ENCODE measurements around the gene SMTN. TPM values are rescaled to one million over a fixed set of nuclear protein-coding genes. Genes with fewer than 3 reads are reported as not detected.

SMTN gene
- total and polyA plus RNA-seq, 3 donors from 2014 or later: 31.6 to 52.5 (median 50.1) TPM

DNA sequence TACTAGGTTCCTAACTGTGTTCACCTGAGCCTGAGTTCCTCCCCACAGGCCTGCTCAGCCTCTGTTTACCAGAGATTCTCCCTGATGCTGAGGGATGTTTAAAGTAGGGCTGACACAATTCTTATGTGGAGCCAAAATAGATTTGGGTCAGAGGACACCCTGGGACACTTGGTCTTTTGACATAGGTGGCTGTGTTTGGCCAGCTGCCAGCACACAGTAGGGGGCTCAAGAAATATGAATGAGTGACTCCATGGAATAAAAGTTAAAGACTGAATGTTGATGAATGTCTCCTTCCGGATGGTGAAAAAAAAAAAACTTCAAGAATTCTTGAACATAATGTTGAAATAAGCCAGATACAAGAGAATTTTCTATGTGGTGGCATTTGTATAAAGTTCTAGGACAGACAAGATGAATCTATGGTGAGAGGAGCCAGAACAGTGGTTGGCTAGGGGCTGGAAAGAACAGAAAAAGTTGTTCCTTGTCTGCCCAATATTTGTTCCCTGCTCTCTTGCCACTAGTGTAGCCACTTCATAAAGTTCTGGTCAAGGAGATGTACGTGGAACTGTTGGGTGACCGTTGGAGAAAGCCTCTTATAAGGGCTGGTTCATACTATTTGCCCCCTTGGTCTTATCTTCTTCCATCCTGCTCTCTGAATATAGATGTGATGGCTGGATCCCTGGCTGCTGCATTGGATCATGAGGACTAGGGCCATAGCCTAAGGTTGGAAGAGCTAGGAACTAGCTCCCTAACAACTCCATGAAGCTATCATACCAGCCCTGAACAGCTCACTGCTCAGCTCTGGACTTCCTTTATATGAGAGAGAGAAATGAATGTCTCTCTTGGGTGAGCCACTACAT is 40.3 kb upstream of the SMTN start:
- Histone ChIP-seq H3K4me3 (no peak overlapping the region), H3K9me3 (no peaks in the 10 kb centered on the region), H3K27me3 (no peaks in the 10 kb centered on the region), H3K36me3 (ENCODE audit: low read depth, missing control alignments) (no peaks in the 10 kb centered on the region), H3K4me1 (peaks cover 38% of the 10 kb centered on the region), H3K27ac (no peak overlapping the region)
- DNase-seq: no peak
- WGBS, 2 donors: 83 to 89% methylated on average over 3 of the region's 3 CpGs
- TF ChIP-seq POLR2A (IDR thresholded peaks at IDR 0.05): no peak
- TF ChIP-seq, protein P1, sequence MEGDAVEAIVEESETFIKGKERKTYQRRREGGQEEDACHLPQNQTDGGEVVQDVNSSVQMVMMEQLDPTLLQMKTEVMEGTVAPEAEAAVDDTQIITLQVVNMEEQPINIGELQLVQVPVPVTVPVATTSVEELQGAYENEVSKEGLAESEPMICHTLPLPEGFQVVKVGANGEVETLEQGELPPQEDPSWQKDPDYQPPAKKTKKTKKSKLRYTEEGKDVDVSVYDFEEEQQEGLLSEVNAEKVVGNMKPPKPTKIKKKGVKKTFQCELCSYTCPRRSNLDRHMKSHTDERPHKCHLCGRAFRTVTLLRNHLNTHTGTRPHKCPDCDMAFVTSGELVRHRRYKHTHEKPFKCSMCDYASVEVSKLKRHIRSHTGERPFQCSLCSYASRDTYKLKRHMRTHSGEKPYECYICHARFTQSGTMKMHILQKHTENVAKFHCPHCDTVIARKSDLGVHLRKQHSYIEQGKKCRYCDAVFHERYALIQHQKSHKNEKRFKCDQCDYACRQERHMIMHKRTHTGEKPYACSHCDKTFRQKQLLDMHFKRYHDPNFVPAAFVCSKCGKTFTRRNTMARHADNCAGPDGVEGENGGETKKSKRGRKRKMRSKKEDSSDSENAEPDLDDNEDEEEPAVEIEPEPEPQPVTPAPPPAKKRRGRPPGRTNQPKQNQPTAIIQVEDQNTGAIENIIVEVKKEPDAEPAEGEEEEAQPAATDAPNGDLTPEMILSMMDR (IDR thresholded peaks at IDR 0.05): no peak
- intact Hi-C loops (cut with DNase I; ENCODE audit: low total_unique reads): no loop called here

DNA sequence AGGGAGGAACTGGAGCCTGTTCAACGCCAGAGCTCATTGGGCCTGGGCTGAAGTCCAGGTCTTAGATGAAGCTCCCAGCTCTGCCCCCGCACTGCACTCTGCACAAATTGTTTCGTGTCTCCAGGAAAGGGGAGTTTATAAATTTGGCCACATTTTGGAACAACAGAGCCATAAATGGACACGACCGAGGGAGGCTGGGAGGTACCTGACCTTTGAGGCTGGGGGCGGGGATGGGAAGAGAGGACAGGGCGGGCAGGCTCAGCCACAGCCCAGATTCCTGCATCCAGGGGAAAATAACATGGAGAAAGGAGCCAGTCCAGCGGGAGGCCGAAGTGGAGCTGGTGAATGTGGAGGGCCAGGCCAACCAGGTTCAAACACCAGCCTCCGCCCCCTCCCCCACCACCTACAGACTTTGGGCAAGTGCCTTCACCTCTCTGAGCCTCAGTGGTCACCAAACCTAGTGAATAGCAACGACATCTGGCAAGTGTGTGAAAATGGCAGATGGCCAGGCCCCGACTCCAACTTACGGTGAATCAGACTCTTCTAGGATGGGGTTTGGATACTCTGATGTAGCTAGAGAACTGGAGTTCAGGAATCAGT is 36.8 kb upstream of the SMTN start:
- DNase-seq: peak; percentile 79
- no peak overlapping the region for H3K4me3 ChIP-seq
- no peaks in the 10 kb centered on the region for H3K36me3 ChIP-seq (ENCODE audit: low read depth, missing control alignments)
- WGBS, 2 donors: 37 to 48% methylated on average over 13 of the region's 13 CpGs
- TF ChIP-seq POLR2A (IDR thresholded peaks at IDR 0.05): no peak
- TF ChIP-seq, protein P1 (IDR thresholded peaks at IDR 0.05): no peak
- H3K4me1 ChIP-seq: peaks cover 36% of the 10 kb centered on the region
- H3K27me3 ChIP-seq: no peaks in the 10 kb centered on the region
- peak overlapping the region; percentile 22 to 88 for H3K27ac ChIP-seq
- no peaks in the 10 kb centered on the region for H3K9me3 ChIP-seq
- intact Hi-C loops (cut with DNase I; ENCODE audit: low total_unique reads): no loop called here

DNA sequence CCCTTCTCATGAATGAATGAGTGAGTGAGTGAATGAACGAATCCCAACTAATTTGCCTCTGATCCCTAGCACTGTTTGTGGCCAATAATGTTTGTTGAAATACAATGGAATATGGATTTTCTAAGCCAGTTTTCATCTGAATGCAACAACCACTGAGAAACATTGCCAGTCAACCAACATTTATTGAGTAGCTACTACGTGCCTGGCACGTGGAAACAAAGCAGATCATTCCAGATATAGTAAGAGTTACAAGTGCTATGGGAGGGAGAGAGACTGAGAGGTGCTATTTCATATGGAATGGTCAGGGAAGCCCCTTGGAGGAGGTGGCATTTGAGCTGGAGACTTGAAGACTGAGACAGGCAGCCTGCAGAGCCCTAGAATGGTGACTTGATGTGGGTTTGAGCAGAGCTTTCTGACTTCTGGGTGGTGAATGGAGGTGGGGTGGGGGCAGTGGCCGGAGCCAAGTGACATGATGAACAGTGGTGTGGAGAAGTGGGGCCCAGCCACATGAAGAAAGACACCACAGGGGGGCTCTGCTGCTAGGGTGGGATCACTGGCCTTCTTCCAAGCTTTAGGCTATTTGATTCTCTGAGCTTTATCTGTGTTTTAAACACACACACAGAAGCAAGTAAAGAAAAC is 35.1 kb upstream of the SMTN start:
- Histone ChIP-seq H3K27ac (peak overlapping the region; percentile 22 to 34), H3K27me3 (no peaks in the 10 kb centered on the region), H3K4me1 (peaks cover 31% of the 10 kb centered on the region), H3K4me3 (no peak overlapping the region), H3K36me3 (ENCODE audit: low read depth, missing control alignments) (no peaks in the 10 kb centered on the region), H3K9me3 (no peaks in the 10 kb centered on the region)
- DNase-seq: no peak
- TF ChIP-seq, protein P1 (IDR thresholded peaks at IDR 0.05): no peak
- TF ChIP-seq POLR2A (IDR thresholded peaks at IDR 0.05): no peak
- intact Hi-C loops (cut with DNase I; ENCODE audit: low total_unique reads): no loop called here
- WGBS, 2 donors: 66 to 72% methylated on average over 4 of the region's 4 CpGs

DNA sequence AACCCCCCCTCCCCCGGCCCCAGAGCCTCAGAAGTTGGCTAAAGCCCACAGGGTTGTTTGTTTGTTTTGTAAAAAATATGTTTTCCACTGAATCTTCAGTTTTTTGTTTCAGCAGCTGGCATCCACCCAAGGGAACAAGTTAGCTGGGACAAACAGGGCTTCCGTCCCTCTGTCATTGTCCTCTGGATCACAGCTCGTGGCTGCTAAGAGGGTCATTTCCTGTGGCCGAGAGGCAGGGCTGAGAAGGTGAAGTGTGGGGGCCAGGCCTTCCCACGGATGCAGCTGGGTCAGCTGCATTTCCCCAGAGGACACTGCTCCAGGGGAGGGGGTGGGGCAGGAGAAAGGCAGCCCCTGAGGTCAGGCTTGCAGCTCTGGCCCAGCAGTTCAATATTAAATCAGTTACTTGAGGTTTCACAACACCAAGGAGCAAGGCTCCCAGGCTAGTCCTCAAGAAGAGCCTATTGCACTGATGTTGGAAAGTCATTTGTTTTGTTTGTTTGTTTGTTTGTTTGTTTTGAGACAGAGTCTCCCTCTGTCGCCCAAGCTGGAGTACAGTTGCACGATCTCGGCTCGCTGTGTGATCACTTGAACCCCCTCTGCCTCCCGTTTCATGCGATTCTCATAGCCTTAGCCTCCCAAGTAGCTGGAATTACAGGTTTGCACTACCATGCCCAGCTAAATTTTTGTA is 34.4 kb upstream of the SMTN start:
- TF ChIP-seq POLR2A (IDR thresholded peaks at IDR 0.05): no peak
- TF ChIP-seq, protein P1 (IDR thresholded peaks at IDR 0.05): no peak
- no peaks in the 10 kb centered on the region for H3K36me3 ChIP-seq (ENCODE audit: low read depth, missing control alignments)
- intact Hi-C loops (cut with DNase I; ENCODE audit: low total_unique reads): no loop called here
- peak; percentile 26 for DNase-seq
- H3K27me3 ChIP-seq: no peaks in the 10 kb centered on the region
- no peaks in the 10 kb centered on the region for H3K9me3 ChIP-seq
- H3K4me3 ChIP-seq: no peak overlapping the region
- H3K4me1 ChIP-seq: peaks cover 31% of the 10 kb centered on the region
- H3K27ac ChIP-seq: peak overlapping the region in 1 of 2 donors; percentile 34
- 61 to 65% methylated on average over 11 of the region's 11 CpGs for WGBS, 2 donors

All from testis (tissue), 3 donors.